ENCODE data around the gene MAD1L1.

DNA sequence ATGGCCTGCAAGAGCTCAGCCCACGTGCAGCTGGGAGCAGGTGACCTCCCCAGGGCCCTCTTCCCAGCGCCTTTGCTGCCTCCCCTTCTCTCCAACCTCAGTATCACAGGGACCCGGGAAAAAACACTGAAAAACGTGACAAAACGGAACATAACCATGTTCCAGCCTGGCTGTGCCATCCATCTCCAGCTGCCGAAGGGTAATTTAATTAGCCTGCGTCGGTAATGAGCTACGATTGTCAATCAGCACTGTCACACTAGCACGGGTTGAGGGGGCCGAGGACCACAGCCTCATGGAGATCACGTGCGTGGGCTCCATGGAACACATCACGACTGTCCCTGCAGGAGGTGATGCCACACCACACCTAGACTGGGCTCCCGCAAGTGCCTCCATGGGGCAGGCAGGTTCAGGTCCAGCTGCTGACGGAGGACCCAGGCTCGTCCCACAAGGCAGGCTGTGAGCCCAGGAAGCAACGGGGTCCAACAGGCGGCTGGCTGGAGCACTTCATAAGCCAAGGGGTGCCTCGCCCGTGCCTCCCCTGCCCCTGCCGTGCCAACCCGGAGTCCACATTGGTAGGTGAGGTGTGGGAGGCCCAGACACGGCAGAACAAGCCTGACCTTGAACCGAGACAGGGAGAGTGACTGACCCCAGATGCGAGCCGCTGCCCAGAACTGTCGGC is 363.2 kb downstream of the MAD1L1 start:
- TF ChIP-seq, protein P1, sequence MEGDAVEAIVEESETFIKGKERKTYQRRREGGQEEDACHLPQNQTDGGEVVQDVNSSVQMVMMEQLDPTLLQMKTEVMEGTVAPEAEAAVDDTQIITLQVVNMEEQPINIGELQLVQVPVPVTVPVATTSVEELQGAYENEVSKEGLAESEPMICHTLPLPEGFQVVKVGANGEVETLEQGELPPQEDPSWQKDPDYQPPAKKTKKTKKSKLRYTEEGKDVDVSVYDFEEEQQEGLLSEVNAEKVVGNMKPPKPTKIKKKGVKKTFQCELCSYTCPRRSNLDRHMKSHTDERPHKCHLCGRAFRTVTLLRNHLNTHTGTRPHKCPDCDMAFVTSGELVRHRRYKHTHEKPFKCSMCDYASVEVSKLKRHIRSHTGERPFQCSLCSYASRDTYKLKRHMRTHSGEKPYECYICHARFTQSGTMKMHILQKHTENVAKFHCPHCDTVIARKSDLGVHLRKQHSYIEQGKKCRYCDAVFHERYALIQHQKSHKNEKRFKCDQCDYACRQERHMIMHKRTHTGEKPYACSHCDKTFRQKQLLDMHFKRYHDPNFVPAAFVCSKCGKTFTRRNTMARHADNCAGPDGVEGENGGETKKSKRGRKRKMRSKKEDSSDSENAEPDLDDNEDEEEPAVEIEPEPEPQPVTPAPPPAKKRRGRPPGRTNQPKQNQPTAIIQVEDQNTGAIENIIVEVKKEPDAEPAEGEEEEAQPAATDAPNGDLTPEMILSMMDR (IDR thresholded peaks at IDR 0.05; ENCODE audit: insufficient read depth, low read depth, low read length), result no peak
- no peak for TF ChIP-seq EZH2 (IDR thresholded peaks at IDR 0.05; ENCODE audit: insufficient read depth, low read length)
